WTC11 (cell line): Measurements from ENCODE around the gene C4orf50.

Source experiments
- NFE2L1 ChIP-seq: sonication (generic); formaldehyde crosslinking; IDR thresholded peaks from 2 replicates; pipeline ENCODE4 v1.8.1; 2023; ENCODE audit warnings: missing genetic modification reagents
- RELA ChIP-seq: sonication (generic); formaldehyde crosslinking; IDR thresholded peaks from 2 replicates; pipeline ENCODE4 v1.8.1; 2022; ENCODE audit warnings: missing genetic modification reagents, mild to moderate bottlenecking, borderline replicate concordance

DNA sequence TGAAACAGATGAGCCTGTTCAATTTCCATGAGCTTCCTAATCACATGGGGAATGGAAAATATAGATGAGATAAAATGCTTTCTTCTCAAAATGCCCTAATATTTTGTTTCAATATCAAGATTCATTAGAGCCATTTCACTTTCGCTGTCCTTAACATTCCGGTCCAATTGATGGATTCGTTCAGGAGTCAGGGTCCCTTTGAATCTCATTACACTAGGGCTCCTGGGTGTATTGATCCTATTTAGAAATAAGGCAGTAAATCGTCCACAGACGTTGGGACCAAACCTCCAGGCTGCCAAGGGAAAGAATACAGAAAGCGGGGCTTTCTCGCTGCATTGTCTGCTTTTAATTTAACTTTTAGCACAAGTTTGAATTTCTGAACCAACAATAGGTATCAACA lies 104.8 kb downstream of the C4orf50 start:
- TF ChIP-seq NFE2L1 (CRISPR knock-in tag): no peak
- no peak for TF ChIP-seq RELA
